ENCODE data around the gene GADL1. TPM values are rescaled to one million over a fixed set of nuclear protein-coding genes. Genes with fewer than 3 reads are reported as not detected.

The GADL1 gene
- total RNA-seq, 1 experiment from 2014 or later, result 0.09 TPM

DNA sequence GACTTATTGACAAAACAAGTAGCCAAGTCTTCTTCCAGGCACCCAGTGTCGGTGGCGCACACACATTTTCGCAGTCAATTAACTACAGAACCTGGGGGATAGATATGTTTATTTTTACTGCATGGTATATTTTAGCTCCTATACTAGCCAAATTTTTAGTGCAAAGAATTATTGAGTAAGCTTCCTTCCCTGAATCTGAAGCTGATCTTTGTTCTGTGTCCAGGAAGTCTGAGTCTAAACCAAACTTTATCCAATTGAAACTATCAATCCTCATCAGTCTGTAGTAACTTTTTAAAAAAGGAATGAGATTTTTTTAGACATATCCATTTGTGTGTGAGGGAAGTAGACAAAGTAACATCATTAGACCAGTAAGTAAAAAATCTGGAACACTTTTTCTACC is 133.1 kb downstream of the GADL1 start:
- H3K27ac Mint-ChIP-seq, result no peak overlapping the region

More for the DNA sequence above, 133.1 kb downstream of the GADL1 start:
- H2BK12ac ChIP-seq (ENCODE audit: insufficient read length, low read depth, low read length), result no peak overlapping the region
- no peak for DNase-seq
- H3K9me3 ChIP-seq (ENCODE audit: control insufficient read depth, low read depth, low read length), result no peaks in the 10 kb centered on the region
- H3K79me2 ChIP-seq (ENCODE audit: insufficient read depth, low read length), result no peaks in the 10 kb centered on the region
- no peak overlapping the region for H4K91ac ChIP-seq (ENCODE audit: insufficient read length, low read depth, low read length)
- H3K4me3 Mint-ChIP-seq, result no peak overlapping the region
- H2BK15ac ChIP-seq (ENCODE audit: low read depth, low read length), result no peak overlapping the region
- no peaks in the 10 kb centered on the region for H3K27me3 ChIP-seq (ENCODE audit: insufficient read depth, low read length)
- H3K4me1 Mint-ChIP-seq, result no peaks in the 10 kb centered on the region
- no peak overlapping the region for H3K23ac ChIP-seq (ENCODE audit: insufficient read length, low read depth, low read length)
- no CpG with 5 or more reads among the region's 3 CpGs for WGBS (ENCODE audit: extremely low coverage, insufficient read length, low lambda C conversion rate)
- TF ChIP-seq, protein P1, sequence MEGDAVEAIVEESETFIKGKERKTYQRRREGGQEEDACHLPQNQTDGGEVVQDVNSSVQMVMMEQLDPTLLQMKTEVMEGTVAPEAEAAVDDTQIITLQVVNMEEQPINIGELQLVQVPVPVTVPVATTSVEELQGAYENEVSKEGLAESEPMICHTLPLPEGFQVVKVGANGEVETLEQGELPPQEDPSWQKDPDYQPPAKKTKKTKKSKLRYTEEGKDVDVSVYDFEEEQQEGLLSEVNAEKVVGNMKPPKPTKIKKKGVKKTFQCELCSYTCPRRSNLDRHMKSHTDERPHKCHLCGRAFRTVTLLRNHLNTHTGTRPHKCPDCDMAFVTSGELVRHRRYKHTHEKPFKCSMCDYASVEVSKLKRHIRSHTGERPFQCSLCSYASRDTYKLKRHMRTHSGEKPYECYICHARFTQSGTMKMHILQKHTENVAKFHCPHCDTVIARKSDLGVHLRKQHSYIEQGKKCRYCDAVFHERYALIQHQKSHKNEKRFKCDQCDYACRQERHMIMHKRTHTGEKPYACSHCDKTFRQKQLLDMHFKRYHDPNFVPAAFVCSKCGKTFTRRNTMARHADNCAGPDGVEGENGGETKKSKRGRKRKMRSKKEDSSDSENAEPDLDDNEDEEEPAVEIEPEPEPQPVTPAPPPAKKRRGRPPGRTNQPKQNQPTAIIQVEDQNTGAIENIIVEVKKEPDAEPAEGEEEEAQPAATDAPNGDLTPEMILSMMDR (conservative IDR thresholded peaks at IDR 0.05), result no peak
- H3T11ph ChIP-seq (ENCODE audit: low read length), result no peak overlapping the region
- H2AFZ ChIP-seq (ENCODE audit: low read length), result no peak overlapping the region
- H3K9ac ChIP-seq (ENCODE audit: extremely low read depth, insufficient read length, low read length), result no peak overlapping the region
- no peak overlapping the region for H3K4ac ChIP-seq (ENCODE audit: low read depth, low read length)
- H3K4me1 ChIP-seq (ENCODE audit: insufficient read depth, low read length), result no peaks in the 10 kb centered on the region
- H3K56ac ChIP-seq (ENCODE audit: insufficient read length, low read depth, low read length), result no peak overlapping the region
- H4K20me1 ChIP-seq (ENCODE audit: control insufficient read depth, insufficient read depth, insufficient read length), result no peaks in the 10 kb centered on the region
- H4K5ac ChIP-seq (ENCODE audit: insufficient read length, low read depth, low read length), result no peak overlapping the region
- no peak overlapping the region for H2BK5ac ChIP-seq (ENCODE audit: insufficient read length, low read length)
- no peak overlapping the region for H3K4me2 ChIP-seq (ENCODE audit: insufficient read depth, insufficient read length, low read length)
- H3K36me3 Mint-ChIP-seq (ENCODE audit: insufficient read depth in 1 of 3, low read depth in 3 of 3), result no peaks in the 10 kb centered on the region
- no peak overlapping the region for H2BK20ac ChIP-seq (ENCODE audit: low read depth, low read length, poor library complexity, severe bottlenecking)
- H3K27me3 Mint-ChIP-seq (ENCODE audit: low read depth), result no peaks in the 10 kb centered on the region; the same call in 1 of the 2 replicates
- H2AK5ac ChIP-seq (ENCODE audit: insufficient read length, low read length), result no peak overlapping the region
- H3K23me2 ChIP-seq (ENCODE audit: insufficient read length, low read depth, low read length, poor library complexity, severe bottlenecking), result no peaks in the 10 kb centered on the region
- no peak overlapping the region for H3K14ac ChIP-seq (ENCODE audit: insufficient read depth, low read length)
- no peaks in the 10 kb centered on the region for H3K79me1 ChIP-seq (ENCODE audit: insufficient read depth, low read depth, low read length, poor library complexity, severe bottlenecking)
- H3K18ac ChIP-seq (ENCODE audit: insufficient read length, low read depth, low read length), result no peak overlapping the region
- no peak overlapping the region for H4K8ac ChIP-seq (replicated peaks; ENCODE audit: insufficient read length, low read depth, low read length)
- no peak overlapping the region for H2BK120ac ChIP-seq (ENCODE audit: low read depth, low read length, poor library complexity, severe bottlenecking)
- no peaks in the 10 kb centered on the region for H3K9me3 Mint-ChIP-seq
- no peak overlapping the region for H3K27ac ChIP-seq (ENCODE audit: insufficient read length, low read depth, low read length)

Measured in H9 (cell line).